Epidermal melanocyte (primary cell): ENCODE data around the gene ARSI.

Experiments
- DNase-seq: peaks from one replicate; pipeline ENCODE4 v3.0.0; 2011; ENCODE audit warnings: low spot score; ENCODE audit not compliant: insufficient read length

The ARSI gene

GRCh38 chr5:150247726-150248125 is 55.0 kb downstream of the ARSI start:
- DNase-seq, result no peak

- no peak for DNase-seq
Measured at GRCh38 chr5:150246835-150247234, 55.9 kb downstream of the ARSI start.

GRCh38 chr5:150246429-150246828 is 56.3 kb downstream of the ARSI start:
- DNase-seq, result no peak
